Prostate gland (tissue), 2 donors: ENCODE results near the gene YWHAQ.

ENCODE experiments used
- CTCF ChIP-seq, 4 experiments: fragments of 200-600 bp in 2 of 4; fragments of 450-650 bp in 2 of 4; sonication (generic) in 2 of 4; IDR thresholded peaks; 1 replicate in 3 of 4; 2 replicates in 1 of 4; pipeline ENCODE4 v1.5.1; 2016 to 2019; ENCODE audit warnings: antibody characterized with exemption in 4 of 4, mild to moderate bottlenecking in 2 of 4, moderate library complexity in 2 of 4
- POLR2A ChIP-seq: fragments of 450-650 bp; IDR thresholded peaks from one replicate; pipeline ENCODE4 v1.6.1; 2016; ENCODE audit warnings: antibody characterized with exemption, mild to moderate bottlenecking

GRCh38 chr2:9652267-9652666 is 21.5 kb upstream of the YWHAQ start:
- TF ChIP-seq POLR2A = no peak
- TF ChIP-seq CTCF (IDR thresholded peaks at IDR 0.05) = no peak
